Measurements from ENCODE around the gene HSPA12A. TPM values are rescaled to one million over a fixed set of nuclear protein-coding genes. Genes with fewer than 3 reads are reported as not detected.

Gene HSPA12A
- polyA plus RNA-seq, 2 donors = 1.7 TPM

GRCh38 chr10:116659049-116659670, 83.2 kb downstream of the HSPA12A start:
- Histone ChIP-seq H3K27me3 (ENCODE audit: control insufficient read depth in 1 of 2, insufficient read depth in 2 of 2, low read length in 2 of 2) (no peaks in the 10 kb centered on the region), H3K4me1 (ENCODE audit: control insufficient read depth in 2 of 2, insufficient read depth in 2 of 2, low read length in 1 of 2) (no peaks in the 10 kb centered on the region), H3K36me3 (ENCODE audit: control insufficient read depth in 2 of 2, insufficient read depth in 2 of 2, low read length in 1 of 2) (no peaks in the 10 kb centered on the region), H3K4me3 (ENCODE audit: low read depth in 1 of 2, low read length in 2 of 2) (no peak overlapping the region), H3K9me3 (ENCODE audit: control insufficient read depth in 2 of 2, insufficient read depth in 1 of 2, low read depth in 1 of 2, low read length in 1 of 2) (no peaks in the 10 kb centered on the region), H3K27ac (ENCODE audit: low read depth in 2 of 2, low read length in 1 of 2) (no peak overlapping the region)
- WGBS, 2 donors = 71 to 83% methylated on average over 10 of the region's 10 CpGs

DNA sequence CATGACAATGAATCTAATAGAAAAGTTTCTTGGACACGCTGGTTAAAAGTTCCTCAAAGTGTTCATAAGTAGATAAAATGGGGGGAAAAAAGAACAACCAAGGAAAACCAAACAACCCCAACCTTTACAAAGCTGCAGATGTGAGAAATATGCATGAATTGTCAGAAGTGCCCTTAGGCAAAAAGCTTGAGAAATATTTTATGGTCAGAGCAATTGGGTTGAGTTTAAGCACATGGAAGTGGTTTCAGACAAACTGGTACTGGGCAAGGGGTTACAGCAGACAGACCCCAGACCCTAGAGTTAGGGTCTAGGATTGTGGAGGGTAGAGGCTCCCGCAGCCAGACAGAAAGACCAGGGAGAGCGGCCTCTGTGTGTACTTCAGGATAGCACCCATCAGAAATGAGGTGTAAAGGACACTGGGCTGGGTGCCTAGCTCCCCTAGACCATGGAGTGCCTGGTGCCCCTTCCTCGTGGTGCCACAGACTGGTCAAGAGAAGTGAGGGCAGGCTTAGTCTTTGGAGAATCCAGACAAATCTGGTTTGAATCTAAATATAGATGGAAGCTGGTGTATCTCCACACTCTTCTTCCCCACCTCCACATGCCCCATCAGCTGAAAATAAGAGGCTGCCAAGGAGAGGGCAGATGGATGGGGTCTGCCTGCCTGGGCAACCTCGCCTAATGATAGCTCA, 84.4 kb downstream of the HSPA12A start:
- H3K4me3 ChIP-seq (ENCODE audit: low read depth in 1 of 2, low read length in 2 of 2) = no peak overlapping the region
- no peak overlapping the region for H3K27ac ChIP-seq (ENCODE audit: low read depth in 2 of 2, low read length in 1 of 2)
- no peaks in the 10 kb centered on the region for H3K36me3 ChIP-seq (ENCODE audit: control insufficient read depth in 2 of 2, insufficient read depth in 2 of 2, low read length in 1 of 2)
- H3K9me3 ChIP-seq (ENCODE audit: control insufficient read depth in 2 of 2, insufficient read depth in 1 of 2, low read depth in 1 of 2, low read length in 1 of 2) = no peaks in the 10 kb centered on the region
- H3K27me3 ChIP-seq (ENCODE audit: control insufficient read depth in 1 of 2, insufficient read depth in 2 of 2, low read length in 2 of 2) = no peaks in the 10 kb centered on the region
- 69 to 81% methylated on average over 5 of the region's 5 CpGs for WGBS, 2 donors
- H3K4me1 ChIP-seq (ENCODE audit: control insufficient read depth in 2 of 2, insufficient read depth in 2 of 2, low read length in 1 of 2) = no peaks in the 10 kb centered on the region

GRCh38 chr10:116656044-116656443, 86.3 kb downstream of the HSPA12A start:
- Histone ChIP-seq H3K27me3 (ENCODE audit: control insufficient read depth in 1 of 2, insufficient read depth in 2 of 2, low read length in 2 of 2) (no peaks in the 10 kb centered on the region), H3K9me3 (ENCODE audit: control insufficient read depth in 2 of 2, insufficient read depth in 1 of 2, low read depth in 1 of 2, low read length in 1 of 2) (no peaks in the 10 kb centered on the region), H3K4me1 (ENCODE audit: control insufficient read depth in 2 of 2, insufficient read depth in 2 of 2, low read length in 1 of 2) (no peaks in the 10 kb centered on the region), H3K36me3 (ENCODE audit: control insufficient read depth in 2 of 2, insufficient read depth in 2 of 2, low read length in 1 of 2) (no peaks in the 10 kb centered on the region), H3K4me3 (ENCODE audit: low read depth in 1 of 2, low read length in 2 of 2) (no peak overlapping the region), H3K27ac (ENCODE audit: low read depth in 2 of 2, low read length in 1 of 2) (no peak overlapping the region)
- WGBS, 2 donors = 74 to 84% methylated on average over 4 of the region's 4 CpGs

DNA sequence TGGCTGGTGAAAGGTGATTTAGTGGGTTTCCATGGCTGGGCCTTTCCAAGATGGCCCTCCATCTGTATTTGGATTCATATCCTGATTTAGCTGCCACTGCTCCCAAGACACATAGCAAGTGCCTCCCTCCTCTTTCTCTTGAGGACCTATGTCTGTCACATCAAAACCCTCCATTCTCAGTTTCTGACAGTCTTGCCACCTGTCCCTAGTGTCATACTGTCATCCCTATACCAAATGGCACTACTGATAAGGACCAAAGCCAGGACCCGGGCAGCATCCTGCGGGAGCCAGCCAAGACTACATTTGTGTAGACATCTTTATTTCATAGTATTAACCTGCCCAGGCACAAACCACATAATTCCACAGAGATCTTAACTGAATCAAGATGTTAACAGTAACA, 86.8 kb downstream of the HSPA12A start:
- Histone ChIP-seq H3K36me3 (ENCODE audit: control insufficient read depth in 2 of 2, insufficient read depth in 2 of 2, low read length in 1 of 2) (no peaks in the 10 kb centered on the region), H3K27me3 (ENCODE audit: control insufficient read depth in 1 of 2, insufficient read depth in 2 of 2, low read length in 2 of 2) (no peaks in the 10 kb centered on the region), H3K4me1 (ENCODE audit: control insufficient read depth in 2 of 2, insufficient read depth in 2 of 2, low read length in 1 of 2) (no peaks in the 10 kb centered on the region), H3K27ac (ENCODE audit: low read depth in 2 of 2, low read length in 1 of 2) (no peak overlapping the region), H3K9me3 (ENCODE audit: control insufficient read depth in 2 of 2, insufficient read depth in 1 of 2, low read depth in 1 of 2, low read length in 1 of 2) (no peaks in the 10 kb centered on the region), H3K4me3 (ENCODE audit: low read depth in 1 of 2, low read length in 2 of 2) (no peak overlapping the region)
- WGBS, 2 donors = 76 to 81% methylated on average over 2 of the region's 2 CpGs

GRCh38 chr10:116654816-116655215, 87.5 kb downstream of the HSPA12A start:
- Histone ChIP-seq H3K9me3 (ENCODE audit: control insufficient read depth in 2 of 2, insufficient read depth in 1 of 2, low read depth in 1 of 2, low read length in 1 of 2) (no peaks in the 10 kb centered on the region), H3K4me1 (ENCODE audit: control insufficient read depth in 2 of 2, insufficient read depth in 2 of 2, low read length in 1 of 2) (no peaks in the 10 kb centered on the region), H3K27me3 (ENCODE audit: control insufficient read depth in 1 of 2, insufficient read depth in 2 of 2, low read length in 2 of 2) (no peaks in the 10 kb centered on the region), H3K36me3 (ENCODE audit: control insufficient read depth in 2 of 2, insufficient read depth in 2 of 2, low read length in 1 of 2) (no peaks in the 10 kb centered on the region), H3K4me3 (ENCODE audit: low read depth in 1 of 2, low read length in 2 of 2) (no peak overlapping the region), H3K27ac (ENCODE audit: low read depth in 2 of 2, low read length in 1 of 2) (no peak overlapping the region)
- 49% methylated on average over 4 of the region's 4 CpGs for WGBS, 2 donors

GRCh38 chr10:116653885-116654284, 88.5 kb downstream of the HSPA12A start:
- no peaks in the 10 kb centered on the region for H3K27me3 ChIP-seq (ENCODE audit: control insufficient read depth in 1 of 2, insufficient read depth in 2 of 2, low read length in 2 of 2)
- H3K9me3 ChIP-seq (ENCODE audit: control insufficient read depth in 2 of 2, insufficient read depth in 1 of 2, low read depth in 1 of 2, low read length in 1 of 2) = no peaks in the 10 kb centered on the region
- WGBS, 2 donors = 75 to 82% methylated on average over 1 of the region's 1 CpG
- H3K36me3 ChIP-seq (ENCODE audit: control insufficient read depth in 2 of 2, insufficient read depth in 2 of 2, low read length in 1 of 2) = no peaks in the 10 kb centered on the region
- H3K27ac ChIP-seq (ENCODE audit: low read depth in 2 of 2, low read length in 1 of 2) = no peak overlapping the region
- no peaks in the 10 kb centered on the region for H3K4me1 ChIP-seq (ENCODE audit: control insufficient read depth in 2 of 2, insufficient read depth in 2 of 2, low read length in 1 of 2)
- H3K4me3 ChIP-seq (ENCODE audit: low read depth in 1 of 2, low read length in 2 of 2) = no peak overlapping the region

DNA sequence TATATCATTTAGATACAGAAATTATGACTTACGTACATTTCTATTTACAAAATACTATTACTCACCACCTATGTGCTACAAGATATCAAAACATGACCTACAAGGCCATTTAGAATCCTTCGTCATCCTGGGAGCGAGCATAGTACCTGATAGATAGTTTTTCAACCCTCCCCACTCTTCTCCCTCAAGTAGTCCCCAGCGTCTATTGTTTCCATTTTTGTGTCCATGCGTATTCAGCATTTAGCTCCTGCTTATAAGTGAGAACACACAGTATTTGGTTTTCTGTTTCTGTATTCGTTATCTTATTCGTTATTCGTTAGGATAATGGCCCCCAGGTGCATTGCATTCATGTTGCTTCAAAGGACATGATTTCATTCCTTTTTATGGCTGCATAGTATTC, 93.5 kb downstream of the HSPA12A start:
- Histone ChIP-seq H3K9me3 (ENCODE audit: control insufficient read depth in 2 of 2, insufficient read depth in 1 of 2, low read depth in 1 of 2, low read length in 1 of 2) (no peaks in the 10 kb centered on the region), H3K4me1 (ENCODE audit: control insufficient read depth in 2 of 2, insufficient read depth in 2 of 2, low read length in 1 of 2) (no peaks in the 10 kb centered on the region), H3K27me3 (ENCODE audit: control insufficient read depth in 1 of 2, insufficient read depth in 2 of 2, low read length in 2 of 2) (no peaks in the 10 kb centered on the region), H3K27ac (ENCODE audit: low read depth in 2 of 2, low read length in 1 of 2) (no peak overlapping the region), H3K36me3 (ENCODE audit: control insufficient read depth in 2 of 2, insufficient read depth in 2 of 2, low read length in 1 of 2) (no peaks in the 10 kb centered on the region), H3K4me3 (ENCODE audit: low read depth in 1 of 2, low read length in 2 of 2) (no peak overlapping the region)
- 82 to 88% methylated on average over 8 of the region's 8 CpGs for WGBS, 2 donors

DNA sequence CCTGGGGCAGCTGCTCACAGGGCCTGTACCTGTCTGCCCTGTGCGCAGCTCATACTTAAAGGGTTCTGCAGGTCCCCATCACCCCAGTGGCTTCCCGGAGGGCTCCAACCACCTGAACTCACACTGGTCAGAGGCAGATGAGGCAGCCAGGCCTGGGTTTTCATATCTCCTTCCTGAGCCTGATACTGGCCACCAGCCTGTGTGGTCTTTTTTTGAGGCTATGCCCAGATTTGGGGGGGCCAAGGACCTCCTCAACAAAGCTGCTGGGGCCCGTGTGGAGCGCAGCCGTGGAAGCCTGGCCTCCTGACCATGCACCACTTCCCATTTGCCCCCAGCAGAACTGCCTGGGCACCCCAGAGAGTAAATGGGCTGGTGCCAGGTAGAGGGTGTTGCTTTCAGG, 95.9 kb downstream of the HSPA12A start:
- Histone ChIP-seq H3K27ac (ENCODE audit: low read depth in 2 of 2, low read length in 1 of 2) (no peak overlapping the region), H3K9me3 (ENCODE audit: control insufficient read depth in 2 of 2, insufficient read depth in 1 of 2, low read depth in 1 of 2, low read length in 1 of 2) (no peaks in the 10 kb centered on the region), H3K36me3 (ENCODE audit: control insufficient read depth in 2 of 2, insufficient read depth in 2 of 2, low read length in 1 of 2) (no peaks in the 10 kb centered on the region), H3K4me3 (ENCODE audit: low read depth in 1 of 2, low read length in 2 of 2) (no peak overlapping the region), H3K27me3 (ENCODE audit: control insufficient read depth in 1 of 2, insufficient read depth in 2 of 2, low read length in 2 of 2) (no peaks in the 10 kb centered on the region), H3K4me1 (ENCODE audit: control insufficient read depth in 2 of 2, insufficient read depth in 2 of 2, low read length in 1 of 2) (no peaks in the 10 kb centered on the region)
- 79 to 96% methylated on average over 5 of the region's 5 CpGs for WGBS, 2 donors

- H3K9me3 ChIP-seq (ENCODE audit: control insufficient read depth in 2 of 2, insufficient read depth in 1 of 2, low read depth in 1 of 2, low read length in 1 of 2) = no peaks in the 10 kb centered on the region
- no peaks in the 10 kb centered on the region for H3K36me3 ChIP-seq (ENCODE audit: control insufficient read depth in 2 of 2, insufficient read depth in 2 of 2, low read length in 1 of 2)
- no peak overlapping the region for H3K27ac ChIP-seq (ENCODE audit: low read depth in 2 of 2, low read length in 1 of 2)
- no peak overlapping the region for H3K4me3 ChIP-seq (ENCODE audit: low read depth in 1 of 2, low read length in 2 of 2)
- H3K4me1 ChIP-seq (ENCODE audit: control insufficient read depth in 2 of 2, insufficient read depth in 2 of 2, low read length in 1 of 2) = no peaks in the 10 kb centered on the region
- 22 to 30% methylated on average over 1 of the region's 1 CpG for WGBS, 2 donors
- H3K27me3 ChIP-seq (ENCODE audit: control insufficient read depth in 1 of 2, insufficient read depth in 2 of 2, low read length in 2 of 2) = no peaks in the 10 kb centered on the region
Observed at GRCh38 chr10:116637830-116638229, 104.5 kb downstream of the HSPA12A start.

DNA sequence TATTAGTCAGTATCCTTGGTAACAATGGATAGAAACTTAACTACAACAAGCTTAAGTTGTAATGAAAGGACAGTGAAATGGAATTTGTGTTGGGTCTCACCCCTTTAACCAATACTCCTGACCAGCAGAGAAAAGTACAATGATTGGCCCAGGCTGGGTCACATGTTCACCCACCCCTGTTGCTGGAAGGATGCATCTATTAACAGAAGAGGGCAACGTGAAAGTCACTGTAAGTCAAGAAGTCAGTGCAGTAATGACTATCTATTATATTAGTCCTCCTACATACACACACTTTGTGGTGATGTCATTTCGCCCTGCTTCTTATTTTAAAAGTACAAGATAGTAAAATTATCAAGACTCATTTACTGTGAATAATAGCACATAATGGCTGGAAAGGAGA, 105.4 kb downstream of the HSPA12A start:
- H3K27ac ChIP-seq (ENCODE audit: low read depth in 2 of 2, low read length in 1 of 2) = no peak overlapping the region
- no peaks in the 10 kb centered on the region for H3K27me3 ChIP-seq (ENCODE audit: control insufficient read depth in 1 of 2, insufficient read depth in 2 of 2, low read length in 2 of 2)
- H3K4me3 ChIP-seq (ENCODE audit: low read depth in 1 of 2, low read length in 2 of 2) = no peak overlapping the region
- H3K9me3 ChIP-seq (ENCODE audit: control insufficient read depth in 2 of 2, insufficient read depth in 1 of 2, low read depth in 1 of 2, low read length in 1 of 2) = no peaks in the 10 kb centered on the region
- no peaks in the 10 kb centered on the region for H3K4me1 ChIP-seq (ENCODE audit: control insufficient read depth in 2 of 2, insufficient read depth in 2 of 2, low read length in 1 of 2)
- WGBS, 2 donors = 43 to 44% methylated on average over 2 of the region's 2 CpGs
- H3K36me3 ChIP-seq (ENCODE audit: control insufficient read depth in 2 of 2, insufficient read depth in 2 of 2, low read length in 1 of 2) = no peaks in the 10 kb centered on the region

Measured in esophagus (tissue), 2 donors.